HG03097 (cell line): Measurements from ENCODE around the gene TAF11.
"Not testable (repeated sequence)": the region's sequence is repeated elsewhere in the genome, so short reads cannot be mapped to it uniquely, and the experiment has no call there.

Experiments
- ATAC-seq: cut with Tn5 transposase; IDR thresholded peaks from one replicate; pipeline ENCODE4 v1.9.1; 2021; ENCODE audit not compliant: unreplicated experiment, low FRiP score

The TAF11 gene

GRCh38 chr6:34887753-34888513, at the start of gene TAF11:
Gene TAF11, minus strand, starts transcription at chr6:34888042. Its CDS starts 85 bp downstream, at chr6:34887957.
- ATAC-seq: peak; percentile 81

GRCh38 chr6:34934516-34934915, 46.7 kb upstream of the TAF11 start:
- ATAC-seq: no peak

- ATAC-seq: not testable (repeated sequence)
These were observed 44.4 kb upstream of the TAF11 start for GRCh38 chr6:34932202-34932601.

GRCh38 chr6:34930221-34930620, 42.4 kb upstream of the TAF11 start:
- no peak for ATAC-seq

GRCh38 chr6:34929241-34929978, 41.6 kb upstream of the TAF11 start:
- no peak for ATAC-seq

- no peak for ATAC-seq
These were observed 40.9 kb upstream of the TAF11 start for GRCh38 chr6:34928695-34929094.

GRCh38 chr6:34928220-34928619, 40.4 kb upstream of the TAF11 start:
- no peak for ATAC-seq

- no peak for ATAC-seq
These were observed 38.8 kb upstream of the TAF11 start for GRCh38 chr6:34926655-34927054.

- ATAC-seq: no peak
These were observed 37.2 kb upstream of the TAF11 start for GRCh38 chr6:34924831-34925625.

GRCh38 chr6:34922177-34922663, 34.4 kb upstream of the TAF11 start:
- ATAC-seq: no peak

GRCh38 chr6:34920097-34920496, 32.3 kb upstream of the TAF11 start:
- no peak for ATAC-seq

- no peak for ATAC-seq
These were observed 31.8 kb upstream of the TAF11 start for GRCh38 chr6:34919651-34920050.

GRCh38 chr6:34917626-34918285, 29.9 kb upstream of the TAF11 start:
- no peak for ATAC-seq

GRCh38 chr6:34916348-34916967, 28.6 kb upstream of the TAF11 start:
- ATAC-seq: no peak

- no peak for ATAC-seq
These were observed 26.5 kb upstream of the TAF11 start for GRCh38 chr6:34914358-34914757.

GRCh38 chr6:34912715-34913464, 25.0 kb upstream of the TAF11 start:
- ATAC-seq: peak; percentile 78

GRCh38 chr6:34911822-34912221, 24.0 kb upstream of the TAF11 start:
- ATAC-seq: no peak

- ATAC-seq: no peak
These were observed 21.6 kb upstream of the TAF11 start for GRCh38 chr6:34909320-34909883.

- no peak for ATAC-seq
These were observed 20.4 kb upstream of the TAF11 start for GRCh38 chr6:34908194-34908593.
